Right lobe of liver (tissue), 6 donors: ENCODE results near the gene RIMOC1. TPM values are rescaled to one million over a fixed set of nuclear protein-coding genes. Genes with fewer than 3 reads are reported as not detected.
A peak's percentile ranks its signal among the peaks of the same experiment; 100 is the strongest.

Experiments used
- ATAC-seq, 4 donors: fragments of 200-7000 bp; cut with Tn5 transposase; one replicate each; pipeline ENCODE4 v1.9.1; 2020; ENCODE audit warnings: mild to moderate bottlenecking in 4 of 4, moderate library complexity in 4 of 4
- DNase-seq, 3 donors: peaks; one replicate each; pipeline ENCODE4 v3.0.0-alpha.2; 2020
- H3K27ac ChIP-seq, 3 donors: fragments of 200-600 bp; one replicate each; pipeline ENCODE4 v1.8.0; 2022
- H3K27me3 ChIP-seq, 2 donors: fragments of 200-600 bp; one replicate each; pipeline ENCODE4 v1.8.0; 2022
- H3K36me3 ChIP-seq, 4 donors: fragments of 200-600 bp; sonication (generic) in 1 of 4; one replicate each; pipeline versions ENCODE4 v1.5.1 to v1.8.0; 2017 to 2022; ENCODE audit warnings: control low read depth in 1 of 4
- H3K4me1 ChIP-seq, 4 donors: fragments of 200-600 bp; sonication (generic) in 1 of 4; one replicate each; pipeline versions ENCODE4 v1.5.1 to v1.8.0; 2017 to 2022; ENCODE audit warnings: control low read depth in 1 of 4
- H3K4me3 ChIP-seq, 3 donors: fragments of 200-600 bp; one replicate each; pipeline ENCODE4 v1.8.0; 2022
- H3K9me3 ChIP-seq, 4 donors: fragments of 200-600 bp; sonication (generic) in 1 of 4; one replicate each; pipeline versions ENCODE4 v1.5.1 to v1.8.0; 2017 to 2022; ENCODE audit warnings: control low read depth in 1 of 4
- CTCF ChIP-seq, 4 donors: fragments of 200-600 bp in 3 of 4; fragments of 450-650 bp in 1 of 4; IDR thresholded peaks; one replicate each; pipeline versions ENCODE4 v1.5.1 to v1.8.0; 2016 to 2022; ENCODE audit warnings: antibody characterized with exemption in 4 of 4, mild to moderate bottlenecking in 2 of 4
- POLR2A ChIP-seq: fragments of 450-650 bp; IDR thresholded peaks from one replicate; pipeline ENCODE4 v1.6.1; 2017; ENCODE audit warnings: antibody characterized with exemption, mild to moderate bottlenecking
- WGBS: methylation state at CpG from one replicate; pipeline ENCODE4 v1.1.6; 2018; ENCODE audit warnings: low coverage, low lambda C conversion rate; ENCODE audit not compliant: insufficient coverage; ENCODE audit errors: missing lambda C conversion rate; 5-methylcytosine and 5-hydroxymethylcytosine counted together
- intact Hi-C, 2 donors: fragments of 100-400 bp; cut with DNase I; formaldehyde crosslinking; loops; one replicate each; pipeline versions ENCODE4 v1.11.2 to v1.14.1; 2022
- total RNA-seq, 6 experiments: library from RNA; depleted of rRNA in 2 of 6; stranded (reverse); fragments of >200 nt in 2 of 6; fragmentation: NEBNext Ultra II Directional in 3 of 6; extraction: Animal tissue kit (Norgen Biotek cat#: 25700) in 3 of 6; gene quantifications; one replicate each; pipeline versions ENCODE4 v1.1.0 to v1.2.4, GENCODE V29; 2016 to 2023
- donor health status: DM: no; HTN: yes; CAD: no.
- donor health status: DM: no; HTN: no; CAD: no.
- donor health status: DM: no; HTN: no; CAD: no.
- donor health status: DM: no; HTN: yes; CAD: no.
- donor health status: DM: no; HTN: yes; CAD: no.

Gene RIMOC1
- total RNA-seq, 6 experiments from 2014 or later, result 7.6 to 15.5 (median 9.0) TPM

GRCh38 chr5:41863871-41864486 is 40.2 kb upstream of the RIMOC1 start:
- H3K4me1 ChIP-seq, result no peaks in the 10 kb centered on the region
- intact Hi-C loops, result no loop called here
- TF ChIP-seq CTCF (IDR thresholded peaks at IDR 0.05) (no peak), POLR2A (no peak)
- H3K9me3 ChIP-seq, result no peaks in the 10 kb centered on the region
- H3K27me3 ChIP-seq, result no peaks in the 10 kb centered on the region
- no peak overlapping the region for H3K4me3 ChIP-seq
- H3K36me3 ChIP-seq, result no peaks in the 10 kb centered on the region
- ATAC-seq, result no peak
- no peak for DNase-seq
- no peak overlapping the region for H3K27ac ChIP-seq

GRCh38 chr5:41869151-41869723 is 34.9 kb upstream of the RIMOC1 start:
- Histone ChIP-seq H3K9me3 (no peaks in the 10 kb centered on the region), H3K27ac (no peak overlapping the region), H3K27me3 (peaks cover 0 to 5% of the 10 kb centered on the region in 2 donors), H3K4me1 (peaks cover 0 to 11% (median 0%) of the 10 kb centered on the region in 4 donors), H3K4me3 (peak overlapping the region; percentile 38 to 55 (median 51)), H3K36me3 (no peaks in the 10 kb centered on the region)
- peak in 1 of 3 donors; percentile 35 for DNase-seq
- ATAC-seq, result peak in 2 of 4 donors; percentile 3 to 7
- TF ChIP-seq POLR2A, result no peak
- TF ChIP-seq CTCF (IDR thresholded peaks at IDR 0.05), result no peak
- intact Hi-C loops, result no loop called here
- 75% methylated on average over 11 of the region's 28 CpGs for WGBS

- Histone ChIP-seq H3K27me3 (peaks cover 0 to 5% of the 10 kb centered on the region in 2 donors), H3K4me3 (peak within 1 kb of the TSS; percentile 38 to 55 (median 51)), H3K9me3 (no peaks in the 10 kb centered on the region), H3K4me1 (peaks cover 0 to 11% (median 0%) of the 10 kb centered on the region in 4 donors), H3K27ac (peak within 1 kb of the TSS in 2 of 3 donors; percentile 27 to 37), H3K36me3 (no peaks in the 10 kb centered on the region)
- ATAC-seq (peak; percentile 81 to 84 (median 82)), DNase-seq (peak; percentile 61 to 73 (median 73))
- WGBS, result 2% methylated on average over 15 of the region's 82 CpGs
- TF ChIP-seq POLR2A, result peak; percentile 53
- TF ChIP-seq CTCF (IDR thresholded peaks at IDR 0.05), result no peak
- intact Hi-C loops, result no loop called here
These were observed 34.2 kb upstream of the RIMOC1 start, which contains the start of gene OXCT1 for GRCh38 chr5:41869724-41870626. Gene OXCT1, minus strand, starts transcription at chr5:41870425. Its CDS starts 67 bp downstream, at chr5:41870358.

- Histone ChIP-seq H3K27ac (peak overlapping the region in 1 of 3 donors; percentile 37), H3K4me1 (peaks cover 0 to 11% (median 0%) of the 10 kb centered on the region in 4 donors), H3K9me3 (no peaks in the 10 kb centered on the region), H3K27me3 (peaks cover 0 to 5% of the 10 kb centered on the region in 2 donors), H3K36me3 (no peaks in the 10 kb centered on the region), H3K4me3 (peak overlapping the region; percentile 38 to 55 (median 51))
- WGBS, result 11% methylated on average over 13 of the region's 16 CpGs
- TF ChIP-seq POLR2A, result no peak
- TF ChIP-seq CTCF (IDR thresholded peaks at IDR 0.05), result no peak
- intact Hi-C loops, result no loop called here
- ATAC-seq, result no peak
- DNase-seq, result no peak
These were observed 33.5 kb upstream of the RIMOC1 start for GRCh38 chr5:41870627-41871048.
